OCI-LY7 (cell line): Measurements from ENCODE around the gene SMIM9. TPM values are rescaled to one million over a fixed set of nuclear protein-coding genes. Genes with fewer than 3 reads are reported as not detected.

Source experiments
- BruUV-seq: library from RNA; stranded (reverse); fragments of 400-500 nt; replicated peaks from 2 replicates; lab custom pipeline; 2021; lab: Mats Ljungman, UMichigan
- CTCF ChIA-PET: fragments of 300-600 bp; sonication (Branson Sonifier 250); formaldehyde crosslinking; loops from one replicate; lab custom pipeline; 2022; ENCODE audit warnings: antibody characterized with exemption; ENCODE audit not compliant: unreplicated experiment; lab: Charles Lee
- POLR2A ChIA-PET: fragments of 300-600 bp; sonication (Branson Sonifier 250); formaldehyde crosslinking; loops from one replicate; lab custom pipeline; 2022; ENCODE audit warnings: antibody characterized with exemption; lab: Charles Lee
- DNase-seq: peaks from one replicate; pipeline ENCODE4 v3.0.0-alpha.2; 2015; ENCODE audit warnings: low spot score
- H2AFZ ChIP-seq: fragments of 200-600 bp; sonication (generic), shearing (Covaris generic); 2 replicates; pipeline ENCODE4 v1.6.1; 2014; ENCODE audit warnings: mild to moderate bottlenecking, antibody characterized with exemption, low read length, moderate library complexity
- H3K27ac ChIP-seq: fragments of 200-600 bp; sonication (generic); 2 replicates; pipeline ENCODE4 v1.5.1; 2014; ENCODE audit warnings: mixed run types, low read depth, mild to moderate bottlenecking, moderate library complexity, low read length, inconsistent platforms; ENCODE audit not compliant: poor library complexity, severe bottlenecking
- H3K36me3 ChIP-seq: fragments of 200-600 bp; sonication (generic); 2 replicates; pipeline ENCODE4 v1.6.1; 2014; ENCODE audit warnings: mild to moderate bottlenecking, antibody characterized with exemption, low read length, moderate library complexity, mixed read lengths; ENCODE audit not compliant: insufficient read depth
- H3K4me1 ChIP-seq: fragments of 200-600 bp; sonication (generic); 2 replicates; pipeline ENCODE4 v1.5.1; 2014; ENCODE audit warnings: mild to moderate bottlenecking, low read length; ENCODE audit not compliant: insufficient read depth, poor library complexity, severe bottlenecking
- H3K4me2 ChIP-seq: fragments of 200-600 bp; sonication (generic); 2 replicates; pipeline ENCODE4 v1.6.1; 2014; ENCODE audit warnings: mild to moderate bottlenecking, low read length
- H3K4me3 ChIP-seq: fragments of 200-600 bp; sonication (generic); 2 replicates; pipeline ENCODE4 v1.5.1; 2014; ENCODE audit warnings: mild to moderate bottlenecking, low read depth, low read length; ENCODE audit not compliant: poor library complexity, severe bottlenecking
- H3K79me2 ChIP-seq: fragments of 200-600 bp; sonication (generic); 2 replicates; pipeline ENCODE4 v1.6.1; 2016; ENCODE audit warnings: low read depth, mild to moderate bottlenecking, low read length, moderate library complexity, mixed read lengths; ENCODE audit not compliant: insufficient read depth
- H3K9me2 ChIP-seq: fragments of 200-600 bp; sonication (generic); 2 replicates; pipeline ENCODE4 v1.6.1; 2016; ENCODE audit warnings: mild to moderate bottlenecking, low read length, mixed read lengths; ENCODE audit not compliant: insufficient read depth
- H3K9me3 ChIP-seq: fragments of 200-600 bp; sonication (generic); 2 replicates; pipeline ENCODE4 v1.6.1; 2014; ENCODE audit warnings: mild to moderate bottlenecking, mixed run types, low read length, mixed read lengths
- H4K20me1 ChIP-seq: fragments of 200-600 bp; sonication (generic); 2 replicates; pipeline ENCODE4 v1.6.1; 2014; ENCODE audit warnings: mild to moderate bottlenecking, antibody characterized with exemption, low read length, moderate library complexity, mixed read lengths; ENCODE audit not compliant: insufficient read depth
- EZH2phosphoT487 ChIP-seq: fragments of 200-600 bp; sonication (generic); IDR thresholded peaks from 2 replicates; pipeline ENCODE4 v1.6.1; 2018; ENCODE audit warnings: low read depth, borderline replicate concordance, mild to moderate bottlenecking, mixed run types, antibody characterized with exemption, low read length, moderate library complexity, mixed read lengths
- intact Hi-C: fragments of 100-400 bp; cut with micrococcal nuclease; formaldehyde crosslinking; loops from one replicate; pipeline ENCODE4 v1.10.0; 2022; ENCODE audit not compliant: unreplicated experiment
- total RNA-seq, 2 experiments: library from RNA; depleted of rRNA in 1 of 2; stranded (reverse); fragments of >200 nt in 1 of 2; shearing (Covaris generic) in 1 of 2; gene quantifications; 2 replicates each; pipeline ENCODE4 v1.2.3, GENCODE V29; 2014 to 2022
- TF ChIP-seq, protein P1 (sequence below): fragments of 200-600 bp; sonication (generic); conservative IDR thresholded peaks from 2 replicates; pipeline ENCODE4 v1.5.1; 2014; ENCODE audit warnings: mild to moderate bottlenecking, antibody characterized with exemption, low read length, moderate library complexity, mixed read lengths

Gene SMIM9
- total RNA-seq, 2 experiments from 2014 or later = not detected

- H3K79me2 ChIP-seq = no peaks in the 10 kb centered on the region
- no peaks in the 10 kb centered on the region for H3K9me2 ChIP-seq
- no peaks in the 10 kb centered on the region for H3K36me3 ChIP-seq
- no peak for TF ChIP-seq EZH2phosphoT487
- TF ChIP-seq, protein P1, sequence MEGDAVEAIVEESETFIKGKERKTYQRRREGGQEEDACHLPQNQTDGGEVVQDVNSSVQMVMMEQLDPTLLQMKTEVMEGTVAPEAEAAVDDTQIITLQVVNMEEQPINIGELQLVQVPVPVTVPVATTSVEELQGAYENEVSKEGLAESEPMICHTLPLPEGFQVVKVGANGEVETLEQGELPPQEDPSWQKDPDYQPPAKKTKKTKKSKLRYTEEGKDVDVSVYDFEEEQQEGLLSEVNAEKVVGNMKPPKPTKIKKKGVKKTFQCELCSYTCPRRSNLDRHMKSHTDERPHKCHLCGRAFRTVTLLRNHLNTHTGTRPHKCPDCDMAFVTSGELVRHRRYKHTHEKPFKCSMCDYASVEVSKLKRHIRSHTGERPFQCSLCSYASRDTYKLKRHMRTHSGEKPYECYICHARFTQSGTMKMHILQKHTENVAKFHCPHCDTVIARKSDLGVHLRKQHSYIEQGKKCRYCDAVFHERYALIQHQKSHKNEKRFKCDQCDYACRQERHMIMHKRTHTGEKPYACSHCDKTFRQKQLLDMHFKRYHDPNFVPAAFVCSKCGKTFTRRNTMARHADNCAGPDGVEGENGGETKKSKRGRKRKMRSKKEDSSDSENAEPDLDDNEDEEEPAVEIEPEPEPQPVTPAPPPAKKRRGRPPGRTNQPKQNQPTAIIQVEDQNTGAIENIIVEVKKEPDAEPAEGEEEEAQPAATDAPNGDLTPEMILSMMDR = no peak
- ChIA-PET POLR2A (no interaction called here), CTCF (interaction anchor here (0.6 kb wide), 1 partner anchor 37 kb away, joined by 3 read pairs; no protein-coding TSS in a partner anchor)
- no peak for DNase-seq
- H3K9me3 ChIP-seq = no peaks in the 10 kb centered on the region
- no TSS peak for BruUV-seq
- H4K20me1 ChIP-seq = no peaks in the 10 kb centered on the region
- H2AFZ ChIP-seq = no peak overlapping the region
- H3K27ac ChIP-seq = no peak overlapping the region
- H3K4me2 ChIP-seq = no peak overlapping the region
- H3K4me3 ChIP-seq = no peak overlapping the region
- no peaks in the 10 kb centered on the region for H3K4me1 ChIP-seq
- intact Hi-C loops = no loop called here
These were observed 20.8 kb upstream of the SMIM9 start for GRCh38 chrX:154855256-154855655.

GRCh38 chrX:154850957-154851611, 16.6 kb upstream of the SMIM9 start:
- Histone ChIP-seq H2AFZ (no peak overlapping the region), H3K79me2 (no peaks in the 10 kb centered on the region), H3K4me2 (no peak overlapping the region), H3K9me2 (no peaks in the 10 kb centered on the region), H4K20me1 (no peaks in the 10 kb centered on the region), H3K4me1 (no peaks in the 10 kb centered on the region), H3K4me3 (no peak overlapping the region), H3K36me3 (no peaks in the 10 kb centered on the region), H3K27ac (no peak overlapping the region), H3K9me3 (no peaks in the 10 kb centered on the region)
- intact Hi-C loops = no loop called here
- ChIA-PET POLR2A (no interaction called here), CTCF (no interaction called here)
- no peak for DNase-seq
- BruUV-seq = no TSS peak
- TF ChIP-seq, protein P1 = no peak
- TF ChIP-seq EZH2phosphoT487 = no peak

GRCh38 chrX:154840856-154841255, 6.4 kb upstream of the SMIM9 start:
- Histone ChIP-seq H3K79me2 (no peaks in the 10 kb centered on the region), H3K27ac (no peak overlapping the region), H4K20me1 (no peaks in the 10 kb centered on the region), H3K4me2 (no peak overlapping the region), H3K9me3 (no peaks in the 10 kb centered on the region), H3K9me2 (no peaks in the 10 kb centered on the region), H3K4me1 (no peaks in the 10 kb centered on the region), H3K36me3 (no peaks in the 10 kb centered on the region), H3K4me3 (no peak overlapping the region), H2AFZ (no peak overlapping the region)
- no TSS peak for BruUV-seq
- ChIA-PET POLR2A (no interaction called here), CTCF (no interaction called here)
- DNase-seq = peak; percentile 39
- intact Hi-C loops = loop anchor here (5.0 kb wide), 1 partner anchor 94 kb away; no protein-coding TSS in a partner anchor
- no peak for TF ChIP-seq EZH2phosphoT487
- TF ChIP-seq, protein P1 = peak; percentile 76
